ENCODE measurements around the gene MIDN. TPM values are rescaled to one million over a fixed set of nuclear protein-coding genes. Genes with fewer than 3 reads are reported as not detected.
A peak's percentile ranks its signal among the peaks of the same experiment; 100 is the strongest.

MIDN gene
- total RNA-seq, 2 donors from 2014 or later, result 36.3 to 43.5 TPM

GRCh38 chr19:1220976-1221903 lies 27.1 kb upstream of the MIDN start:
- Histone ChIP-seq H3K36me3 (replicated peaks in 1 of 2; ENCODE audit: insufficient read depth in 1 of 2, low read depth in 2 of 2) (peaks cover 1 to 4% of the 10 kb centered on the region in 2 donors), H3K4me1 (peaks cover 26% of the 10 kb centered on the region), H3K27me3 (no peaks in the 10 kb centered on the region), H3K27ac (no peak overlapping the region), H3K9me3 (no peaks in the 10 kb centered on the region), H3K4me3 (no peak overlapping the region)
- TF ChIP-seq, protein P1, sequence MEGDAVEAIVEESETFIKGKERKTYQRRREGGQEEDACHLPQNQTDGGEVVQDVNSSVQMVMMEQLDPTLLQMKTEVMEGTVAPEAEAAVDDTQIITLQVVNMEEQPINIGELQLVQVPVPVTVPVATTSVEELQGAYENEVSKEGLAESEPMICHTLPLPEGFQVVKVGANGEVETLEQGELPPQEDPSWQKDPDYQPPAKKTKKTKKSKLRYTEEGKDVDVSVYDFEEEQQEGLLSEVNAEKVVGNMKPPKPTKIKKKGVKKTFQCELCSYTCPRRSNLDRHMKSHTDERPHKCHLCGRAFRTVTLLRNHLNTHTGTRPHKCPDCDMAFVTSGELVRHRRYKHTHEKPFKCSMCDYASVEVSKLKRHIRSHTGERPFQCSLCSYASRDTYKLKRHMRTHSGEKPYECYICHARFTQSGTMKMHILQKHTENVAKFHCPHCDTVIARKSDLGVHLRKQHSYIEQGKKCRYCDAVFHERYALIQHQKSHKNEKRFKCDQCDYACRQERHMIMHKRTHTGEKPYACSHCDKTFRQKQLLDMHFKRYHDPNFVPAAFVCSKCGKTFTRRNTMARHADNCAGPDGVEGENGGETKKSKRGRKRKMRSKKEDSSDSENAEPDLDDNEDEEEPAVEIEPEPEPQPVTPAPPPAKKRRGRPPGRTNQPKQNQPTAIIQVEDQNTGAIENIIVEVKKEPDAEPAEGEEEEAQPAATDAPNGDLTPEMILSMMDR (IDR thresholded peaks at IDR 0.05), result peak; percentile 55 to 89 (median 78)
- TF ChIP-seq POLR2A (IDR thresholded peaks at IDR 0.05), result no peak
- WGBS, 2 donors, result 69 to 82% methylated on average over 20 to 31 of the region's 38 CpGs
- ATAC-seq (peak; percentile 87), DNase-seq (peak; percentile 78 to 88 (median 82))
- intact Hi-C loops (cut with DNase I), result no loop called here

DNA sequence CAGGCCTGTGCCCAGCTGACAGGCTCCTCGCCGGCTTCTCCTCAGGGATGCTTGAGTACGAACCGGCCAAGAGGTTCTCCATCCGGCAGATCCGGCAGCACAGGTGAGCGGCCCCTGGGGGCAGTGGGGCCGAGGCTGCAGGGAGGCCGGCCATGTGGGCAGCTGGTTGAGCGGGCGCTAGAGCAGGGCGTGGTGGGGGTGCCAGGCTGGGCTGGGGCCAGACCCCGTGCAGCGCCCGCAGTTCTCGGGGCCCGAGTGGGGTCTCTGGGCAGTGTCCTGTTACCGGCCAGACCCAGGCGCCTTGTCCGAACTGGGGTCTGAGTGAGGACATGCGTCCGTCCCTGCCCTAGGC lies 26.5 kb upstream of the MIDN start:
- TF ChIP-seq, protein P1 (IDR thresholded peaks at IDR 0.05), result no peak
- Histone ChIP-seq H3K27me3 (no peaks in the 10 kb centered on the region), H3K9me3 (no peaks in the 10 kb centered on the region), H3K4me3 (no peak overlapping the region), H3K36me3 (replicated peaks in 1 of 2; ENCODE audit: insufficient read depth in 1 of 2, low read depth in 2 of 2) (peaks cover 5 to 6% of the 10 kb centered on the region in 2 donors), H3K27ac (no peak overlapping the region), H3K4me1 (peaks cover 23% of the 10 kb centered on the region)
- 81 to 84% methylated on average over 11 to 22 of the region's 22 CpGs for WGBS, 2 donors
- ATAC-seq (no peak), DNase-seq (no peak)
- intact Hi-C loops (cut with DNase I), result no loop called here

DNA sequence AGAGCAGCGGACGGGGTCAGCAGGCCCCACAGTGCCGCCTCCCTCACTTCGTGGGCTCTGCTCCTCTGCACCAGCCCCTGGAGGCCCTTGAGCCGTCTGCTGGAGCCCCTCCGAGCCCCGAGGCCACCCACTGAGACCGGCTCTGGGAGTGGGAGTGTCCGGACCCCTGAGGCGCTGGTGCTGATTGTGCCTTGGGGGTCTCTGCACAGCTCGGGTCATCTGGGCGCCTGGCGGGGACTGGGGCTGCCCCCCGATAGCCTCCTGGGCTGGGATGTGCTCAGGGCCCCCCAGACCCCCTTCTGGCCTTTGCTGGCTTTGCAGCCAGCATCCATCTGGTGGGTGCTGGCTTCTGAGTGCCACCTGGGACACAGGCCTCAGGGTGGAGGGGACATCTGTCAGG lies 26.0 kb upstream of the MIDN start:
- DNase-seq (no peak), ATAC-seq (no peak)
- Histone ChIP-seq H3K36me3 (replicated peaks in 1 of 2; ENCODE audit: insufficient read depth in 1 of 2, low read depth in 2 of 2) (peaks cover 5 to 8% of the 10 kb centered on the region in 2 donors), H3K4me1 (peaks cover 19% of the 10 kb centered on the region), H3K9me3 (no peaks in the 10 kb centered on the region), H3K27ac (no peak overlapping the region), H3K4me3 (no peak overlapping the region), H3K27me3 (no peaks in the 10 kb centered on the region)
- intact Hi-C loops (cut with DNase I), result no loop called here
- WGBS, 2 donors, result 96 to 100% methylated on average over 1 to 13 of the region's 14 CpGs
- no peak for TF ChIP-seq POLR2A (IDR thresholded peaks at IDR 0.05)
- TF ChIP-seq, protein P1 (IDR thresholded peaks at IDR 0.05), result no peak

DNA sequence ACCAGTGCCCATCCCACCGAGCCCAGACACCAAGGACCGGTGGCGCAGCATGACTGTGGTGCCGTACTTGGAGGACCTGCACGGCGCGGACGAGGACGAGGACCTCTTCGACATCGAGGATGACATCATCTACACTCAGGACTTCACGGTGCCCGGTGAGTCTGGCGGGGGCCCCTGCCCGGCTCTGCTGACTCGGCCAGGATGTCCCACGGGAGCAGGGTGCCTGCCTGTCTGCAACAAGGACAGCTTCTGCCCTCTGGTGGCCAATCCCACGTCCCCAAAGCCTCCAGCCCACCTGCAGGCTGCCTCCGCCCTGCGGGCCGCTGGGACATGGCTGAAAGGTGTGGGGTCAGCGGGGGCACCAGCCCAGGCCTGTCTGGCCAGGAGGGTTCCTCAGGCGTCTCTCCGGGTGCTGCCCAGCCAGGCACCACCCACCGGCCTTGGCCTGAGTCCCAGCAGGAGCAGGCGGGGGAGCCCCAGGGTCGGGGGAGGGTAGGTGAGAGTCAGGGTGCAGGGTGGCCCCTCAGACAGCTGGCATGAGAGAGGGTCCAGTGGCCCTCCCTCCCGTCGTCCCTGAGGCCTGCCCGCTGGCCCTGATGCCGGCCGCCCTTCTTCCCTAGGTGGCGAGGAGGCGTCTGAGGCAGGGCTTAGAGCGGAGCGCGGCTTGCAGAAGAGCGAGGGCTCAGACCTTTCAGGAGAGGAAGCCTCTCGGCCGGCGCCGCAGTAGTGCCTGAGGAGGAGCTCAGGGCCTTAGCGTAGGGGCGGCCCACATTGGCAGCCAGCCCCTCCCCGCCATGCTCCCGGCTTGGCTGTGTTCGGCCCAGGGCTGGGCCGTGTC lies 25.1 kb upstream of the MIDN start:
- peaks cover 5 to 8% of the 10 kb centered on the region in 2 donors for H3K36me3 ChIP-seq (replicated peaks in 1 of 2; ENCODE audit: insufficient read depth in 1 of 2, low read depth in 2 of 2)
- H3K27ac ChIP-seq, result no peak overlapping the region
- TF ChIP-seq, protein P1 (IDR thresholded peaks at IDR 0.05), result peak in 4 of 7 experiments; percentile 18 to 33 (median 26)
- no peak for TF ChIP-seq POLR2A (IDR thresholded peaks at IDR 0.05)
- H3K4me1 ChIP-seq, result peaks cover 11% of the 10 kb centered on the region
- ATAC-seq (no peak), DNase-seq (peak in 1 of 4 donors; percentile 45)
- H3K9me3 ChIP-seq, result no peaks in the 10 kb centered on the region
- no peak overlapping the region for H3K4me3 ChIP-seq
- 78 to 87% methylated on average over 21 to 45 of the region's 48 CpGs for WGBS, 2 donors
- intact Hi-C loops (cut with DNase I), result no loop called here
- no peaks in the 10 kb centered on the region for H3K27me3 ChIP-seq

Data from body of pancreas (tissue), 4 donors.